RWPE1 (cell line): Measurements from ENCODE around the gene PEDS1.
A peak's percentile ranks its signal among the peaks of the same experiment; 100 is the strongest.

Experiments
- CTCF ChIA-PET: fragments of 350-600 bp; sonication (Branson Sonifier 250); formaldehyde crosslinking; extraction: SDS; loops from one replicate; lab custom pipeline; 2021; lab: Yijun Ruan, JAX
- POLR2A ChIA-PET: fragments of 400-600 bp; formaldehyde crosslinking; extraction: SDS; loops from one replicate; lab custom pipeline; 2020; ENCODE audit warnings: antibody characterized with exemption; ENCODE audit not compliant: low non-redundant PET; lab: Yijun Ruan, JAX
- DNase-seq: peaks from one replicate; pipeline ENCODE4 v3.0.0; 2012; ENCODE audit warnings: low spot score
- H3K27ac ChIP-seq: fragments of 450-650 bp; 2 replicates; pipeline ENCODE4 v1.5.1; 2017
- CTCF ChIP-seq: fragments of 450-650 bp; conservative IDR thresholded peaks from 2 replicates; pipeline ENCODE4 v1.5.1; 2017; ENCODE audit warnings: low read depth, mild to moderate bottlenecking

Gene PEDS1

GRCh38 chr20:50133041-50133440, 20.5 kb downstream of the PEDS1 start:
- POLR2A ChIA-PET = interaction anchor here (1.6 kb wide), 1 partner anchor 20 kb away, joined by 8 read pairs; the partner anchor contains the start of gene PEDS1
- CTCF ChIA-PET = interaction anchor here (0.7 kb wide), 1 partner anchor 30 kb away, joined by 5 read pairs; no protein-coding TSS in a partner anchor
- DNase-seq = no peak
- TF ChIP-seq CTCF = no peak
- peak overlapping the region; percentile 37 for H3K27ac ChIP-seq

DNA sequence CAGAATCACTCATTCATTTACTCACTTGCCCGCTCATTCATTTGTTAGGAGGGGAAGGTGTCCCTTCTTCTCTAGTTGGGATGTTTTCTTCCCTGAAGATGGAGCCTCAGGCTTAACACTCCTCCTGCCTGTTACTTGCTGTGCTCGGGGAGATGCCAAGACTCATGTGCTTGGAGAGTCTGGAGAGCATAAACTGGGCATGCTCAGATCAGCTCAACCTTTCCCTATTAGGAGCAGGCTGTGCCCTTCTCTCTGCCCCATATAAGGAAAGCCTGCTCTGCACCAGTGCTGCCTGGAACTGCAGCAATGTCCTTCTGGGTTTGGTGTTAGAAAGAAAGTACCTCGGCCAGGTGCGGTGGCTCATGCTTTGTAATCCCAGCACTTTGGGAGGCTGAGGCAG, 22.5 kb downstream of the PEDS1 start:
- ChIA-PET CTCF (interaction anchor here (0.7 kb wide), 1 partner anchor 308 kb away, joined by 3 read pairs; no protein-coding TSS in a partner anchor), POLR2A (no interaction called here)
- no peak for DNase-seq
- peak overlapping the region; percentile 29 for H3K27ac ChIP-seq
- TF ChIP-seq CTCF = no peak

GRCh38 chr20:50130356-50130723, 23.2 kb downstream of the PEDS1 start:
- POLR2A ChIA-PET = no interaction called here
- DNase-seq = no peak
- CTCF ChIA-PET = no interaction called here
- TF ChIP-seq CTCF = no peak
- H3K27ac ChIP-seq = peak overlapping the region; percentile 62

DNA sequence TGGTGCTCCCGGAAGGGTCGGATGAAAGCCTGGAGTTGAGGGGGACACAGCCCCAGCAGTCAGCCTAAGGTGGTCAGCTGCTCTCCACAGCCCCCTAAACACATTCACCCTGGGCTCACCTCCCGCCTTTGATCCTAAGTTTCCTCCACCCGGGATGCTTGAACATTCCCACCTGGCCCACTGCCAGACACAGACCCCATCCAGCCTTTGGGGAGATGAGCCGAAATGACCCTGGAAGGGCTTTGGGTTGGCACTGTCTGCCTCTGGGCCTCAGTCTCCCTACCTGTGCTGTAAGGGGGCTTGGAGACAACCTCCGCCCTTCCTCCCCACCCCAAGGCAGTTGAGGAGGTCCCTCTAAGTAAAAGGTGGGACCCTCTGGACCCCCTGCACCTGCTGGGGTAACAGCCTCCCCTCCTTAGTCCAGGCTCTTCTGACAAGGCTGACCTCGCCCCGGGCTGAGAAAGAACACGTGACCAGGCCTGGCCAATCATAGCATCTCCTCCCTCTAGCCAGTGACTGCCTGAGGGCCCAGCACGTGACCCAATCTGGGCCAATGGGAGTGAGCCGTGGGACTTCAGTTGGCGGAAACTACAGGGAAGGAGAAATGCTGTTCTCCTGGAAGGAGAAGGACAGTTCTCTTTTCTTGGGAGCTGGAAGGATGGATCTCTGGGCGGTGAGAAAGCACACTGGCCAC, 23.7 kb downstream of the PEDS1 start:
- DNase-seq = peak; percentile 68
- TF ChIP-seq CTCF = no peak
- CTCF ChIA-PET = interaction anchor here (1.0 kb wide), 1 partner anchor 49 kb away, joined by 4 read pairs; no protein-coding TSS in a partner anchor
- POLR2A ChIA-PET = no interaction called here
- peak overlapping the region; percentile 62 for H3K27ac ChIP-seq

DNA sequence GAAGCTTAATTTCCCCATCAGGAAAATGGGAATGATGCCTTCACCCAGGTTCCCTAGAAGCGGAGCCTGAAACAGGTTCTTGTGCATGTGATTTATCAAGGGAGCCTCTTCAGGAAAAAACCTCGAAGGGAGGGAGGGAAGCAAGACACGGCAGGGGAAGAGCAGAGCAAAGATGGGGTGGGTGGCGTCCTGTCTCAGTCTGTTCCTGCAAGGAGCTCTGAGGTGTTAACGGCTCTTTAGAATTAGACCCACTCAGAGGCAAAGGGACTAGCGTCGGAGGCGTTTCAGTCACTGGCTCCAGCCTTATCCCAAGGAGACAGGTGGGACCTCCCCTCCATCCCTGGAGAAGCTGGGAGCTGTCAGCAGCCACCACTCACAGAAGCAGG, 25.0 kb downstream of the PEDS1 start:
- ChIA-PET POLR2A (interaction anchor here (0.6 kb wide), 1 partner anchor 188 kb away, joined by 3 read pairs; no protein-coding TSS in a partner anchor), CTCF (interaction anchor here (0.8 to 1.1 kb wide), 3 partner anchors 41 to 51 kb away, joined by 3 to 4 read pairs (median 4); no protein-coding TSS in a partner anchor)
- no peak for TF ChIP-seq CTCF
- peak overlapping the region; percentile 62 for H3K27ac ChIP-seq
- no peak for DNase-seq

- ChIA-PET CTCF (interaction anchor here (0.5 to 1.4 kb wide), 6 partner anchors 22 to 626 kb away, joined by 3 to 6 read pairs (median 4); no protein-coding TSS in a partner anchor), POLR2A (interaction anchor here (0.6 kb wide), 1 partner anchor 37 kb away, joined by 3 read pairs; no protein-coding TSS in a partner anchor)
- DNase-seq = no peak
- no peak for TF ChIP-seq CTCF
- peak overlapping the region; percentile 62 for H3K27ac ChIP-seq
These were observed 25.7 kb downstream of the PEDS1 start for GRCh38 chr20:50127587-50128519.
